HG03097 (cell line): ENCODE measurements around the gene SPAG6.

Experiments used
- ATAC-seq: cut with Tn5 transposase; IDR thresholded peaks from one replicate; pipeline ENCODE4 v1.9.1; 2021; ENCODE audit not compliant: unreplicated experiment, low FRiP score

Gene SPAG6

GRCh38 chr10:22427890-22428571 lies 82.7 kb downstream of the SPAG6 start:
- ATAC-seq: no peak

GRCh38 chr10:22429146-22429545 lies 83.8 kb downstream of the SPAG6 start:
- ATAC-seq: no peak

- no peak for ATAC-seq
Observed at GRCh38 chr10:22429981-22430421, 84.7 kb downstream of the SPAG6 start.

DNA sequence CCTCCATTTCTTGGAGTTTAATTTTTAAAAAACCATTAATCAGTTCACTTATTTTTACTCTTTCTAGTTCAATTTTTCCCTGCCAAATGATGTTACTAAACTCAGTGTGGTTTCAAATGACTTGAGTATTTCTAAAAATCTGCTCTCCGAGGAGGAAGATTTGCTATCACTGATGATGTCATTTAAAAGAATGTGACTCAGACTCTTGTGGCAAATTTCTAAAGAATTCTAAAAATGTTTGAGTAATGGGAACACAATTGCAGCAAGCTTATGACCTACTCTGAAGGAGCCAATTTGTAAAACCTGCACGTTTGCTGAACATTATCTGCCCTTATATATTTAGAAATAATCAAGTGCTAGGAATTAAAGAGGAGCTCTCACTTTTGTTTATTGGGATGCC lies 88.6 kb downstream of the SPAG6 start:
- ATAC-seq: no peak

GRCh38 chr10:22434521-22434920 lies 89.2 kb downstream of the SPAG6 start:
- no peak for ATAC-seq

- ATAC-seq: no peak
Observed at GRCh38 chr10:22435650-22436049, 90.4 kb downstream of the SPAG6 start.

- no peak for ATAC-seq
Observed at GRCh38 chr10:22436526-22436892, 91.2 kb downstream of the SPAG6 start.

DNA sequence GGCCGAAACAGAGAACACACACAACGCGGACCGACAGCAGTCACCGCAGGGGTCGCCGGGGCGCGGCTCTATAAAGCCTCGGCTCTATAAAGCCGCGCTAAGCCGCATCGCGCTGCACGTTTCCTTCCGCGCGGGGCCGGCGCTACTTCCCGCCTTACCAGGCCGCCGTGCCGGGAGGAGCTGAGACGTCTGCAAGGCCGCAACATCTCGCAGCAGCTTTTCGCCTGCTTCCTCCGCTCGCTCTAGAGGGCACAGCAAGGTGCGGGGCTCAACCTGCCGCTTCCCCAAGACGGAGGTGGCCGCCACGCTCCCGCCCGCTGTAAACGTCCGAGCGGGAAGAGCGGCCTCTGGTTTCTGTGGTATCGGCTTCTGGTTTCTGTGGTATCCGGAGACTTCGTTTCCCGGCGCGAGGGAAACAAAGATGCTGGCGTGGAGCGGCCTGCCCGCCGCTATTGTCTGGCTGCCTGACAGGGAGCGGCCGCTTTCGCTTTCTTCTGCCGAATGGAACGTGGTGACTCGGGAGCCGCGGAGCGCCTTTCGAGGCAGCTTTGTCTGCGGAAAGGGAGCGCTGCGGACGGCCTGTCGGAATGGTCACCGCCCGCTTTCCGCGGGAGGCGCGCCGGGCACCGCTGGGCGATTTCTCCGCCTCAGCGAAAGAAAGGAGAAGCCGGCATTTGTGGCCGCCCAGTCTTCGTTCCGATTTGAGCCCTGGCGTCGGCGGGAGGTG lies 91.8 kb downstream of the SPAG6 start:
- ATAC-seq: peak; percentile 81

DNA sequence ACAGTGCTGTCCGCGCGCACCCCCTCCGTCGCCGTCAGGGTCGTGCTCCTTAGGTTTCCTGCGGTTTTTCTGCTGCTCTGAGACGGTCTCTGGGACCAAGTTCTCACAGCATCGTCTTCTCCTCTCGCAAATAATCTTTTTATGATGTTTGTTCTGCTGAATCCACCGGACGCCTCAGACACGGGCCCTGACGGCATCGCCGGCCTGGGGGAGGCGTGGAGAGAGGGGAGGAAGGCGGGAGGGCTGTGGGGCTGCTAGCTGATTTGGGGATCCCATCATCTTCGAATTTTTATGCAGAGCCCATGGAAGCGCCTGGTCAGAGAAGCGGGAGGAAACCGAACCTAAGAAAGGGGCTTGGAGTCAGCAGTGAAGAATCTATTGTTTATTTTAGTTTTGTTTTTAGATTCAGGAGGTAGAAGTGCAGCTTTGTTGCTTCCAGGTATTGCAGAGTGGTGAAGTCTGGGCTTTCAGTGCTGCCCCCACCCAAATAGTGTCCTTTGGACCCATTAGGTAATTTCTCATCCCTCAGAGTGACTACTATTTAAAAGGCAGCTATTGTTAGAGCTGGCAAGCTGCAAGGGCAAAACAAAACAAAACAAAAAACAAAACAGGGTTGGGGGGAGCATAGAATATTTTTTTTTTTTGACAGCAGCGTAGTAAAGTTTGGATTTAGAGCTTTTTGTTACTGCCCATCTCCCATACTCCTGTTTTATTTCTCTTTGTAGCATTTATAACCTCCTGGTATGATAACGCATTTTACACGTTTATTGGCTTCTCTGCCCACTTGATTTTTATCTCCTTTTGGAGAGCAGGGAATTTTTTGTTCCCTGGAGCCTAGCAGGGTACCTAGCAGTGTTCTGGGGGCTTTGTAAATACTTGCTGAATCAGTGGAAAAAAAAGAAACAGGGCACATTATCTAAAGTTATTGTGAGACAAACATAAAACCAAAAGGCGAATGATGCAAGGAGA lies 92.6 kb downstream of the SPAG6 start:
- ATAC-seq: peak; percentile 22

- no peak for ATAC-seq
Observed at GRCh38 chr10:22438711-22439110, 93.4 kb downstream of the SPAG6 start.

GRCh38 chr10:22442063-22442462 lies 96.8 kb downstream of the SPAG6 start:
- no peak for ATAC-seq

DNA sequence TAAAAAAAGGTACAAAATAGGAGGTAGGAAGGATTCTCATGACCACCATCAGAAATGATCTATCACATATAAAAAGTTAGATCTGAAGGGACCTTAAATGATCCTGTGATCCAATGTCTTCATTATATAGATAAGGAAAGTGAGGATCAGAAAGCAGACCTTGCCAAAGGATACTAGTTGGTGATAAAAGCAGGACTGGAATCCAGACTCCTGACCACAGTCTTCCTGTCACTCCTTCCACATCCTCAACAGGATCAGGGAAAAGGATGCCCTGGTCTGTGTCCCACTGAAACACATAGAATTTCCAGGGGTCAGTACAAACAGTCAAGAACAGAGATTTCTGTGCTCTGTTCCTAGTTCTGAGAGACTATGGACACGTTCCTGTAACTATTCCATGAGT lies 97.2 kb downstream of the SPAG6 start:
- no peak for ATAC-seq

DNA sequence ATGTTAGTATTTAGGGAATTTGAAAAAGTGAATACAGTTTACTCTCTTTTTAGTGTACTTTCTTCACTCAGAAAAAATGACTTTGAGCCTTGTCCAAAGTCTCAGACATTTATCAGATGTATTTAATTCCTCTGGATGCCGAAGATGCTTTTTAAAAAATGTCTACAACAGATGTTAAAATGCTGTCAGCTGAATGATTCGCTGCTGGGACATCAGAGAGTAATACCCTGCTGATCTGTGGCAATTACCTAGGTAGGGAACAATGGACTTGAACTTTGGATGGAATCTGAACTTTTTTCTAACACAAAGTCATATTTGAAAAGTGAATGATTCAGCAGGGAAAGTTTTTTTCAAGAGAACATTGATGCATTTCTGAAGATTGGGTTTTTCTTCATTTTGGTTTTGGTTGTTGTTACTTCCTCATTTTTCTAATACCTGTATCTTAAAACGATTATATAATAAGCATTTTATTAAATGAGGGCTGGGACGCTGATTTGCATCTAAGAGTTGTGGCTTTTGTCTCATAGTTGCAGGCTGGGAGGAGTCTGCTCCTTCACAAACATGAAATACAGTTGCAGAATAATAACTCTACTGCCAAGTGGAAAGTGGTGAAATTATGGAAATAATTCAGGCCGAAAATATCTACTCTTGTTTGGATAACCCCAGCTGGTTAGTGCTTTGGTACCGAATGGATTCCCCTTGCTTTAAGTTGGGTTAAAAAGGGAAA lies 98.0 kb downstream of the SPAG6 start:
- no peak for ATAC-seq

DNA sequence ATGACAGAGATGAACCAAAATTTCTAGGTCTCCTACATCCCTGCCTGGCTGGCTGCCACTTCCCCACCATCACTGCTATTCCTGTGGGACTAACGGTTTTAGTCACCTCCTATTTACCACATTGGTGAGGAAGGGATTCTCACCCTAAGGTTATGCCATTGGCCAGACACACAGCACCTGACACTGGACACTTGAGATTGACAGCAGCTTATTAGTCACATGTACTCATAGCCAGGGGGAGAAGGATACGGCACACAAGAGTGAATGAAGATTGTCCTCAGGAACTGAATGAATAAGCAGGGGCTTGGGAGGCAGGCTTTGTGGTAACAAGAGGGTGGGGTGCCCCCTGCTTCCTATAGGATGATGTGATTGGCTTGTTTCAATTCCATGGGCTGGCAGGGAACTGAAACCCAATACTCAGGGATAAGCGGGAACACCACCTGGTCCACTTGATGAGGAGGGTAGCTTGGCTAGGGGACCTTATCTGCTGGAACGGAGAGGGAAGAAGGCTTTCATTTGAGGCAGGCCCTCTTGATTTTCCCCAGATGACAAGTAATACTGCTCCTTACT lies 99.0 kb downstream of the SPAG6 start:
- ATAC-seq: no peak

DNA sequence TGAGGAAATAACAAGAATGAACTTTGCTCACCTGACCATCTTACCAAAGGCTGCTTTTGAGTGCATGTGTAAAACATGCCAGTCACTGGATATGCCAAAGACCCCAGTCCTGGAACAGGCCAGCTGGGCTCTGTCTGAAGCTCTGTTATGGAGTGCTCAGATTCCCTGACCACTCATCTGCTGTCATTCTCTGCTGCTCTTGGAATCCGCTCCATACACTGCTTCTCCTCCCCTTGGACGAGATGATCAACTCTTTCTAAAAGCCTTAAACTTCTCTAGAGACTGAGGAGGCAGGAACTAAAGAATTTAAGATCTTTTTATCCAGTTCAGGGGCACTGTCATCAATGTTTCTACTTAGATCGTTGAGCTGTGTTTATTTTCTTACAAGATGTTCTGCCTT lies 100.2 kb downstream of the SPAG6 start:
- no peak for ATAC-seq

GRCh38 chr10:22447068-22447467 lies 101.8 kb downstream of the SPAG6 start:
- no peak for ATAC-seq

GRCh38 chr10:22451346-22451745 lies 106.0 kb downstream of the SPAG6 start:
- ATAC-seq: no peak

GRCh38 chr10:22453320-22453719 lies 108.0 kb downstream of the SPAG6 start:
- ATAC-seq: no peak

DNA sequence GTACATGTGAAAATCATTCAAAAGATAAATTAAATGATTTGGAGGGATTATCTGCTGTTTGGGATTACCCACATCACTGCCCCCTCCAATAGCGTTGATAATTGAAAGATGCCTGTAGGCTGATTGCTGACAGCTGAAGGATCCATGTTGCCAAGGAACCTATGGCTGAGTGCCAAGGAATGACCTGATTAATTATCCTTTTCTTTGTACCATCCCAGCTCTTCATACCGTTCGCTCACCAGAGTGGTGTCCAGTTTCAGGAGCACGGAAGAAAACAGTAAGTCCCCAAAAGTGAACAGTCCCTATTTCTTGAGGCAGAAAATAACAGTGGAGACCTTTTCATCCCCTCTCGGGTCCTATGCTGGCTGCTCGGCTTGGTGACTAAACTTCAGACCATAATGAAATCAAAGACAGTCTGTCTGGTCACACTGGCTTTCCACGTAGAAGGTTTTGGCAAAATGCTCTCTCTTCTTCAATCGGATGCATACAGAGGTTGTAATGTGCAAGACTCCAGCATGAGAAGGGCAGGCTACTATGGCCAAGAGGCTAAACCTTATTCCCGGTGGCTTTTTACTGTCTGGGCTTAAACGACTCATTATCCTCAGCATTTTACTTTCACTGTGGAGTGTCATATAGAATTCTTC lies 108.8 kb downstream of the SPAG6 start:
- ATAC-seq: no peak

DNA sequence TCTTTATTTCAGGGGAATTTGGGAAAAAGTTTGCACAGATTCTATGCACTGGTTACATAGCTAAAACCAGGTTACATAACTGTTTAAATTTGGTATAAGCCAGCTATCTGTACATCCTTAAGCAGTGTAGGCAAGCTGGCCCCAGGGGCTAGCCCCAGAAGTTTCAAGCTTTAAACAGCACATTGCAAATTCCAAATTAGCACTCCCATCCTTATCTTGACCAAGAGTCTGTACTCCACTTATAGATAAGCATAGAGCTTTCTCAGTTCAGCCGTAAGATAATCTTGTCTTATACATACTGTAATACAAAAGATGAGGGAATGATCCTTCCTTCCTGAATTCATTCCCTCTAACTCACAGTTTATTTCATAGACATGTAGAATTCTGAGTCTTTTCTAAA lies 109.3 kb downstream of the SPAG6 start:
- ATAC-seq: no peak
